ENCODE measurements around the gene TSPY4. TPM values are rescaled to one million over a fixed set of nuclear protein-coding genes. Genes with fewer than 3 reads are reported as not detected.
"Not testable (repeated sequence)": the region's sequence is repeated elsewhere in the genome, so short reads cannot be mapped to it uniquely, and the experiment has no call there.

Gene TSPY4
- not detected for total RNA-seq

- H3K4me1 Mint-ChIP-seq (ENCODE audit: low read depth); H3K27ac Mint-ChIP-seq; POLR2A ChIA-PET; H3K27me3 Mint-ChIP-seq (ENCODE audit: low read depth); ATAC-seq; H3K4me3 Mint-ChIP-seq; H3K36me3 Mint-ChIP-seq (ENCODE audit: low read depth); H3K9me3 Mint-ChIP-seq (ENCODE audit: insufficient read depth); CTCF ChIA-PET; DNase-seq: not testable (repeated sequence)
These were observed at the start of gene TSPY4 for GRCh38 chrY:9337164-9337563. TSS of gene TSPY4 (plus strand) at chrY:9337464. CDS start at chrY:9337510, 46 bp downstream.

- DNase-seq, result no peak
- ChIA-PET CTCF (no interaction called here), POLR2A (no interaction called here)
- peaks cover 3% of the 10 kb centered on the region for H3K9me3 Mint-ChIP-seq (ENCODE audit: insufficient read depth)
- ATAC-seq, result no peak
- no peak overlapping the region for H3K4me3 Mint-ChIP-seq
- H3K4me1 Mint-ChIP-seq (ENCODE audit: low read depth), result no peaks in the 10 kb centered on the region
- no peaks in the 10 kb centered on the region for H3K27me3 Mint-ChIP-seq (ENCODE audit: low read depth)
- H3K27ac Mint-ChIP-seq, result no peak overlapping the region
- no peaks in the 10 kb centered on the region for H3K36me3 Mint-ChIP-seq (ENCODE audit: low read depth)
These were observed 16.3 kb upstream of the TSPY4 start for GRCh38 chrY:9320996-9321395.

- CTCF ChIA-PET; H3K36me3 Mint-ChIP-seq (ENCODE audit: low read depth); H3K27me3 Mint-ChIP-seq (ENCODE audit: low read depth); DNase-seq; POLR2A ChIA-PET; H3K9me3 Mint-ChIP-seq (ENCODE audit: insufficient read depth); ATAC-seq; H3K4me3 Mint-ChIP-seq; H3K27ac Mint-ChIP-seq; H3K4me1 Mint-ChIP-seq (ENCODE audit: low read depth): not testable (repeated sequence)
These were observed 20.2 kb downstream of the TSPY4 start, which contains the start of gene TSPY8 for GRCh38 chrY:9357497-9357896. TSS of gene TSPY8 (plus strand) at chrY:9357797. CDS start at chrY:9357843, 46 bp downstream.

Other genes starting within 250 kb of the TSPY4 start
- gene TSPY8, start 20.3 kb downstream of the TSPY4 start, total RNA-seq, result not detected
- not detected for gene TSPY3, start 61.0 kb downstream of the TSPY4 start, total RNA-seq
- not detected for gene TSPY1, start 129.5 kb downstream of the TSPY4 start, total RNA-seq
- gene TSPY9, start 149.8 kb downstream of the TSPY4 start, total RNA-seq, result not detected
- gene TSPY10, start 190.4 kb downstream of the TSPY4 start, total RNA-seq, result not detected

Measured in activated CD8-positive, alpha-beta T cell treated with anti-CD3 and anti-CD28 coated beads, Interleukin-2, amount 10 ng/mL, durations not matched to agents 7 days and 5 days (primary cell).